Kidney (tissue), 14 donors: ENCODE results near the gene TACC2. TPM values are rescaled to one million over a fixed set of nuclear protein-coding genes. Genes with fewer than 3 reads are reported as not detected.

Experiments
- DNase-seq, 5 donors: peaks; one replicate each; pipeline ENCODE4 v3.0.0-alpha.2; 2013 to 2020
- FAIRE-seq: peaks from 2 replicates; lab custom pipeline; 2012; peaks lifted over from hg19 to GRCh38; lab: Jason Lieb, UNC
- H3K27ac ChIP-seq, 2 donors: one replicate each; pipeline ENCODE4 v1.7.0; 2013; ENCODE audit warnings: low read depth in 2 of 2, low read length in 2 of 2, inconsistent platforms in 1 of 2
- H3K27me3 ChIP-seq: one replicate; pipeline ENCODE4 v1.7.1; 2013; ENCODE audit warnings: low read length, inconsistent platforms; ENCODE audit not compliant: control insufficient read depth, insufficient read depth
- H3K36me3 ChIP-seq, 3 donors: one replicate each; pipeline versions ENCODE4 v1.7.0 to v1.7.1; 2013; ENCODE audit warnings: low read length in 3 of 3, control low read depth in 1 of 3, inconsistent platforms in 1 of 3; ENCODE audit not compliant: insufficient read depth in 3 of 3, control insufficient read depth in 2 of 3
- H3K4me1 ChIP-seq, 3 donors: one replicate each; pipeline versions ENCODE4 v1.7.0 to v1.7.1; 2013; ENCODE audit warnings: low read length in 3 of 3, inconsistent platforms in 1 of 3, low read depth in 1 of 3; ENCODE audit not compliant: control insufficient read depth in 2 of 3, insufficient read depth in 2 of 3
- H3K4me3 ChIP-seq, 3 donors: one replicate each; pipeline versions ENCODE4 v1.7.0 to v1.8.1; 2013; ENCODE audit warnings: low read length in 3 of 3, control low read depth in 1 of 3, inconsistent platforms in 1 of 3
- H3K9ac ChIP-seq, 3 donors: one replicate each; pipeline versions ENCODE4 v1.7.0 to v1.7.1; 2013; ENCODE audit warnings: low read length in 3 of 3, control low read depth in 1 of 3, inconsistent platforms in 1 of 3
- H3K9me3 ChIP-seq, 3 donors: one replicate each; pipeline versions ENCODE4 v1.7.0 to v1.7.1; 2013; ENCODE audit warnings: low read length in 3 of 3, control low read depth in 1 of 3, inconsistent platforms in 1 of 3; ENCODE audit not compliant: control insufficient read depth in 2 of 3, insufficient read depth in 1 of 3
- CTCF ChIP-seq: IDR thresholded peaks from 3 replicates; pipeline ENCODE4 v1.5.1; 2012; ENCODE audit warnings: mild to moderate bottlenecking, moderate library complexity, borderline replicate concordance; ENCODE audit not compliant: insufficient read depth; ENCODE audit errors: extremely low read depth
- intact Hi-C: fragments of 100-400 bp; cut with DNase I; formaldehyde crosslinking; loops from one replicate; pipeline ENCODE4 v1.11.1; 2022
- polyA plus RNA-seq: library from polyadenylated mRNA; stranded (reverse); fragments of 350-450 nt; fragmentation: Illumina TruSeq; extraction: RNeasy Lipid Tissue Mini Kit (QIAGEN cat#74804); gene quantifications from one replicate; pipeline ENCODE4 v1.2.3, GENCODE V29; 2014; ENCODE audit warnings: low read depth, low replicate concordance; ENCODE audit not compliant: insufficient read depth
- total RNA-seq: library from RNA; stranded (reverse); fragmentation: NEBNext Ultra II Directional; extraction: Animal tissue kit (Norgen Biotek cat#: 25700); gene quantifications from one replicate; pipeline ENCODE4 v1.2.1, GENCODE V29; 2021
- donor health status: control.
- donor health status: control.
- donor health status: control.
- donor health status: control.
- donor health status: control.
- donor health status: DM: yes; HTN: yes; CAD: no.
- donor health status: Normal renal cell carcinoma (clear cell type).

TACC2 gene
- total and polyA plus RNA-seq, 2 donors from 2014 or later = 36.4 to 81.0 TPM

- no peak for FAIRE-seq
- no peaks in the 10 kb centered on the region for H3K27me3 ChIP-seq
- peaks cover 0 to 18% (median 13%) of the 10 kb centered on the region in 3 donors for H3K36me3 ChIP-seq
- no peak for DNase-seq
- no peaks in the 10 kb centered on the region for H3K9me3 ChIP-seq
- TF ChIP-seq CTCF = no peak
- intact Hi-C loops = no loop called here
- no peaks in the 10 kb centered on the region for H3K4me1 ChIP-seq
- no peak overlapping the region for H3K27ac ChIP-seq
- H3K9ac ChIP-seq = no peak overlapping the region
- no peak overlapping the region for H3K4me3 ChIP-seq
Observed at GRCh38 chr10:122244001-122244975, 255.3 kb downstream of the TACC2 start.

GRCh38 chr10:122245136-122245535, 256.2 kb downstream of the TACC2 start:
- no peak for TF ChIP-seq CTCF
- Histone ChIP-seq H3K4me1 (no peaks in the 10 kb centered on the region), H3K4me3 (no peak overlapping the region), H3K9ac (no peak overlapping the region), H3K9me3 (no peaks in the 10 kb centered on the region), H3K36me3 (peaks cover 0 to 24% (median 10%) of the 10 kb centered on the region in 3 donors), H3K27me3 (no peaks in the 10 kb centered on the region), H3K27ac (no peak overlapping the region)
- DNase-seq (no peak), FAIRE-seq (no peak)
- intact Hi-C loops = no loop called here

- Histone ChIP-seq H3K4me1 (no peaks in the 10 kb centered on the region), H3K4me3 (no peak overlapping the region), H3K36me3 (peaks cover 0 to 24% (median 7%) of the 10 kb centered on the region in 3 donors), H3K27ac (no peak overlapping the region), H3K9me3 (no peaks in the 10 kb centered on the region), H3K27me3 (no peaks in the 10 kb centered on the region), H3K9ac (no peak overlapping the region)
- no peak for FAIRE-seq
- intact Hi-C loops = no loop called here
- no peak for TF ChIP-seq CTCF
- DNase-seq = no peak
Observed at GRCh38 chr10:122245897-122246296, 256.9 kb downstream of the TACC2 start.
